LNCAP (cell line): ENCODE data around the gene UBB.

Source experiments
- TF ChIP-seq, protein P1 (sequence below): fragments of 450-650 bp; IDR thresholded peaks from 2 replicates; pipeline ENCODE4 v1.5.1; 2017; ENCODE audit warnings: mild to moderate bottlenecking

The UBB gene

DNA sequence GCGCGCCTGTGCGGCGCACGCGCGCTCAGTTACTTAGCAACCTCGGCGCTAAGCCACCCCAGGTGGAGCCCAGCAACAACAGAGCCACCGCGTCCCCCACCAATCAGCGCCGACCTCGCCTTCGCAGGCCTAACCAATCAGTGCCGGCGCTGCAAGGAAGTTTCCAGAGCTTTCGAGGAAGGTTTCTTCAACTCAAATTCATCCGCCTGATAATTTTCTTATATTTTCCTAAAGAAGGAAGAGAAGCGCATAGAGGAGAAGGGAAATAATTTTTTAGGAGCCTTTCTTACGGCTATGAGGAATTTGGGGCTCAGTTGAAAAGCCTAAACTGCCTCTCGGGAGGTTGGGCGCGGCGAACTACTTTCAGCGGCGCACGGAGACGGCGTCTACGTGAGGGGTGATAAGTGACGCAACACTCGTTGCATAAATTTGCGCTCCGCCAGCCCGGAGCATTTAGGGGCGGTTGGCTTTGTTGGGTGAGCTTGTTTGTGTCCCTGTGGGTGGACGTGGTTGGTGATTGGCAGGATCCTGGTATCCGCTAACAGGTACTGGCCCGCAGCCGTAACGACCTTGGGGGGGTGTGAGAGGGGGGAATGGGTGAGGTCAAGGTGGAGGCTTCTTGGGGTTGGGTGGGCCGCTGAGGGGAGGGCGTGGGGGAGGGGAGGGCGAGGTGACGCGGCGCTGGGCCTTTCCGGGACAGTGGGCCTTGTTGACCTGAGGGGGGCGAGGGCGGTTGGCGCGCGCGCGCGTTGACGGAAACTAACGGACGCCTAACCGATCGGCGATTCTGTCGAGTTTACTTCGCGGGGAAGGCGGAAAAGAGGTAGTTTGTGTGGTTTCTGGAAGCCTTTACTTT, at the start of gene UBB:
TSS of gene UBB (plus strand) at position 452 of the 856 bp plus-strand sequence. CDS start 817 bp downstream, outside the sequence.
- TF ChIP-seq, protein P1, sequence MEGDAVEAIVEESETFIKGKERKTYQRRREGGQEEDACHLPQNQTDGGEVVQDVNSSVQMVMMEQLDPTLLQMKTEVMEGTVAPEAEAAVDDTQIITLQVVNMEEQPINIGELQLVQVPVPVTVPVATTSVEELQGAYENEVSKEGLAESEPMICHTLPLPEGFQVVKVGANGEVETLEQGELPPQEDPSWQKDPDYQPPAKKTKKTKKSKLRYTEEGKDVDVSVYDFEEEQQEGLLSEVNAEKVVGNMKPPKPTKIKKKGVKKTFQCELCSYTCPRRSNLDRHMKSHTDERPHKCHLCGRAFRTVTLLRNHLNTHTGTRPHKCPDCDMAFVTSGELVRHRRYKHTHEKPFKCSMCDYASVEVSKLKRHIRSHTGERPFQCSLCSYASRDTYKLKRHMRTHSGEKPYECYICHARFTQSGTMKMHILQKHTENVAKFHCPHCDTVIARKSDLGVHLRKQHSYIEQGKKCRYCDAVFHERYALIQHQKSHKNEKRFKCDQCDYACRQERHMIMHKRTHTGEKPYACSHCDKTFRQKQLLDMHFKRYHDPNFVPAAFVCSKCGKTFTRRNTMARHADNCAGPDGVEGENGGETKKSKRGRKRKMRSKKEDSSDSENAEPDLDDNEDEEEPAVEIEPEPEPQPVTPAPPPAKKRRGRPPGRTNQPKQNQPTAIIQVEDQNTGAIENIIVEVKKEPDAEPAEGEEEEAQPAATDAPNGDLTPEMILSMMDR, result no peak

DNA sequence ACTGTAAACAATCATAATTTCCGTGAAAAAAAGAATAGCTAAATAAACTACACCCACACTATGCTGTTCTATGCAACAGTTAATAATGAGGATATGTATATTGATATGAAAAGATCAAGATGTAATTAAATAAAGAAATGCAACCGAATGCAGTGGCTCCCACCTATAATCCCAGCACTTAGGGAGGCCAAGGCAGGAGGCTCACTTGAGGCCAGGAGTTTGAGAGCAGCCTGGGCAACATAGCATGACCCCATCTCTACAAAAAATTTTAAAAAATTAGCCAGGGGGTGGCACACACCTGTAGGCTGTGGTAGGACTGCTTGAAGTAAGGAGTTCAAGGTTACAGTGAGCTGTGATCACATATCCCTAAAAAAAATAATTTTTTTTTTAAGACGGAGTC, 42.5 kb upstream of the UBB start:
- TF ChIP-seq, protein P1, result no peak

DNA sequence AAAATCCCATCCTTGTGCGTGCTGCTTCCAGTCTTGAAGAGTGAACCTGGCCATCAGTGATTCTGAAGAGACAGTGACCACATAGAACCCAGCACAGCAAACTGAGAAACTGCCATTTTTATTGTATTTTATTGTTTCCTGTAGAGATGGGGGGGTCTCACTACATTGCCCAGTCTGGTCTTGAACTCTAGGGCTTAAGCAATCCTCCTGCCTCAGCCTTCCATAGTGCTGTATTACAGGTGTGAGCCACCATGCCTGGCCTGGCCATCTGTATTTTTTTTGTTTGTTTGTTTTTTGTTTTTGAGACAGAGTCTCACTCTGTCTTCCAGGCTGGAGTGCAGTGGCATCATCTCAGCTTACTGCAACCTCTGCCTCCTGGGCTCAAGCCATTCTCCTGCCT, 41.5 kb upstream of the UBB start:
- TF ChIP-seq, protein P1, result no peak

DNA sequence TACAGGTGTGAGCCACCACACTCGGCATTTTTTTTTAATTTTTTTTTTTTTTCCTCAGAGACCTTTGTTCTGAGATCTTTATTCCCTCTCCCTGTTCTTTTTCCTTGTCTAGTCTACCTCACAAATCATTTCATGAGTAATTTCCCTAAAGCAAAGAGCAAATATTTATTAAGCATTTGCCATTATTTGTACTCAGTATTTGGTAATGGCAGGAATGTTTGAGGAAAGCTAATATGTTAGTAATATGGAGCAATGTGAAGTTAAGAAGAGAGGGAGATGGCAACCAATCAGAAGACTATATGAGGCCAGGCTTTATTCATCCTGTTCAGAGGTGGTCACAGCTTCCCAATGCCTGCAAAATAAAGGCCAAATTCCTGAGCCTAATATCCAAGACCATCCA, 40.9 kb upstream of the UBB start:
- TF ChIP-seq, protein P1, result no peak

DNA sequence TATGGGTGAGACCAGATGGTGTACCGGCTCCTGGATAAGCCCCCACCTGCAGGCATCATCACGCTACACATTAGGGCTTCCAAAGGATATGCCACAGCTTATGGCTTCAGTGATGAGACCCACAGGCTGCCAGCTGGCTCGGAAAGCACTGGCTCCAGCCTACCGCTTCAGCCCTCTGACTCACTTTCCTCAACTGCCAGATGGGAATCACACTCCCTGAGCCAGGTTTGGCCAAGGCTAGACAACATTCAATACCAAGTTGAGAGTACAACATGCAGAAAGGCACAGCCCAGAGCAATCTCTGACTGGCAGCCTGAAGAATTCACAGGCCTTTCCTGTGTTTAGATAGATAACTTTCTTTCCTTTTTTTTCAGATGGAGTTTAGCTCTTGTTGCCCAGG, 37.9 kb upstream of the UBB start:
- TF ChIP-seq, protein P1, result no peak

DNA sequence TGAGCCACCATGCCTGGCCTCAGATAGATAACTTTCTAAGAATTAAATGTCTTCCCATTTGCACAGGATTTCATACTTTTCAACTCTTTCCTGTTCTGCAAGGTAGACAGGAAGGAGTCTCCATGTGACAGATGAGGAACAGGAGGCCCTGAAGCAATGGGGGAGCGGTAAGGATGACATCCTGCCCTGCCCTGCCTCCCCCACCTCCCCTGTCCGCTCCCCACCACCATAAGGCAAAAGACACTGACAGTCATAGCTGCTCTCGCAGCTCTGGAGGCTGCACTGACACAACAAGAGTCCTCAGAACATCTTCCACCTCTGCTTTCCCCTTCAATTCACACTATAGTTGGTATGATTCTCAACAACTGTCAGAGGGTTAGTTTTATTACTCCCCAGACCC, 37.3 kb upstream of the UBB start:
- TF ChIP-seq, protein P1, result no peak

DNA sequence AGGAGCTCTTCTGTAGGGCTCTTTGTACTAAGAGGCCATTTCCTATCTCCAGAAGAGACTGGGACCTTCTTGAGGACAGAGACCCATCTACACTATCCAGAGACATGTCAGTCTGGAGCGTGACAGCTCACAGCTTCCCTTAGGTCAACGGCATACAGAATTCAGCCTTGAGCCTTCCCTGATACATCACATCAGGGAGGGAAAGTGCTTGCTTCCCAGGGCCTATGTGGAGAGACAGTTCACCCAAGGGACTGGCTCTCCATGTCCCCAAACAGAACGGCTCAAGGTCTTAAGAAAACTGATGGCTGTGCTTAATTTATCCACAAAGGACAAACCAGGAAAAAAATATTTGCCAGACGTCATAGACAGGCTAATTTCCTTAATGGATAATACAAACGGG, 35.3 kb upstream of the UBB start:
- TF ChIP-seq, protein P1, result no peak
